Caco-2 (cell line): ENCODE data around the gene KRT85. TPM values are rescaled to one million over a fixed set of nuclear protein-coding genes. Genes with fewer than 3 reads are reported as not detected.

Source experiments
- BruUV-seq: library from RNA; stranded (reverse); fragments of 400-500 nt; replicated peaks from 2 replicates; lab custom pipeline; 2021; lab: Mats Ljungman, UMichigan
- CTCF ChIA-PET: fragments of 300-600 bp; sonication (Branson Sonifier 250); formaldehyde crosslinking; loops from one replicate; lab custom pipeline; 2022; ENCODE audit warnings: antibody characterized with exemption; lab: Charles Lee
- POLR2A ChIA-PET: fragments of 300-600 bp; sonication (Branson Sonifier 250); formaldehyde crosslinking; loops from one replicate; lab custom pipeline; 2022; ENCODE audit warnings: antibody characterized with exemption; lab: Charles Lee
- DNase-seq, 2 experiments: peaks; one replicate each; pipeline versions ENCODE4 v3.0.0 to v3.0.0-alpha.2; 2020 to 2022
- H3K27me3 ChIP-seq: replicated peaks from 2 replicates; pipeline ENCODE4 v1.6.0; 2011; ENCODE audit warnings: low read length; ENCODE audit not compliant: control insufficient read depth, insufficient read depth
- H3K36me3 ChIP-seq: 2 replicates; pipeline ENCODE4 v1.5.1; 2011; ENCODE audit warnings: low read length; ENCODE audit not compliant: control insufficient read depth, insufficient read depth
- H3K4me1 ChIP-seq: fragments of 250-450 bp; sonication (Bioruptor Pico); 2 replicates; pipeline ENCODE4 v1.5.1; 2020; ENCODE audit warnings: mild to moderate bottlenecking
- H3K4me3 ChIP-seq: 2 replicates; pipeline ENCODE4 v1.5.1; 2011; ENCODE audit warnings: low read depth, mild to moderate bottlenecking, control low read depth, low read length
- H3K9me3 ChIP-seq: fragments of 250-450 bp; sonication (Bioruptor Pico); 2 replicates; pipeline ENCODE4 v1.5.1; 2020; ENCODE audit warnings: mild to moderate bottlenecking, moderate library complexity
- H3K27ac Mint-ChIP-seq: one replicate; pipeline ENCODE4 v1.8.0; 2022; ENCODE audit warnings: mixed read lengths; ENCODE audit not compliant: unreplicated experiment
- H3K27me3 Mint-ChIP-seq: one replicate; pipeline ENCODE4 v1.8.0; 2022; ENCODE audit warnings: mixed read lengths; ENCODE audit not compliant: insufficient read depth, unreplicated experiment
- H3K36me3 Mint-ChIP-seq: one replicate; pipeline ENCODE4 v1.8.0; 2022; ENCODE audit warnings: mild to moderate bottlenecking, mixed read lengths; ENCODE audit not compliant: insufficient read depth, unreplicated experiment
- H3K4me1 Mint-ChIP-seq: one replicate; pipeline ENCODE4 v1.8.0; 2022; ENCODE audit warnings: low read depth, mixed read lengths; ENCODE audit not compliant: unreplicated experiment
- H3K4me3 Mint-ChIP-seq: one replicate; pipeline ENCODE4 v1.8.0; 2022; ENCODE audit warnings: mild to moderate bottlenecking, moderate library complexity, mixed read lengths; ENCODE audit not compliant: unreplicated experiment
- H3K9me3 Mint-ChIP-seq: one replicate; pipeline ENCODE4 v1.8.0; 2022; ENCODE audit warnings: mixed read lengths; ENCODE audit not compliant: unreplicated experiment
- intact Hi-C: fragments of 100-400 bp; cut with micrococcal nuclease; formaldehyde crosslinking; loops from one replicate; pipeline ENCODE4 v1.10.0; 2022; ENCODE audit not compliant: unreplicated experiment
- total RNA-seq: library from RNA; stranded (reverse); gene quantifications from 2 replicates; pipeline ENCODE4 v1.2.3, GENCODE V29; 2022
- TF ChIP-seq, protein P1 (sequence below), 2 experiments: fragments of 200-600 bp in 1 of 2; IDR thresholded peaks; 1 replicate in 1 of 2; 2 replicates in 1 of 2; pipeline versions ENCODE4 v1.5.1 to v1.8.0; 2011 to 2022; ENCODE audit warnings: antibody characterized with exemption in 1 of 2, control low read depth in 1 of 2, inconsistent platforms in 1 of 2, low read depth in 1 of 2, low read length in 1 of 2, mild to moderate bottlenecking in 1 of 2, moderate library complexity in 1 of 2; ENCODE audit not compliant: insufficient read depth in 1 of 2, severe bottlenecking in 1 of 2, unreplicated experiment in 1 of 2

Gene KRT85
- total RNA-seq, 1 experiment from 2014 or later: not detected

DNA sequence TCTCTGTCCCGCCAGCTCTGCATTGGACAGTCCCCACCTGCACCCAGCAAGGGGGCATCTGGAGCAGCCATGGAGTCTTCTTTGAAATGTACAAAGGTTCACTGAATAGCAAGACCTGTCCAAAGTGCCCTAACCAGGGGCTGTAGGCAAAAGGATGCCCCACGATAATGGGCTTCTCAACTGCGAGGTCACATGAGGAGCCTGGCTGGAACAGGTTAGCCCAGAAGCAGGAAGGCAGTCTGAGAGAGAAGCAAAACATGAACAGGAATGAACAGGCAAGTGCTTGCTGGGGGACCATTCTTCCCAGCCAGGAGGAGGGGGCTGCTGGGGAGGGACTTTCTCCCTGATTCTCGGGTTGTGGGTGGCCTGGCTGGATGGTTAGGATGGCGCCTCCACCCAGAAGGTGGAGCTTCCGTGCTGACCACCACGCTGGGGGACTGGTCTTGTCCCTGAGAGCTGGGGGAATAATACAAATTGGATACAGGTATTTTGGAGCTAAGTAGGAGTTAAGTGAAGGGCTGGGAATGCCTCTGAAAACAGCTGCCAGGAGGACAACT is 7.1 kb downstream of the KRT85 start:
- ChIA-PET POLR2A (no interaction called here), CTCF (interaction anchor here (1.1 kb wide), 1 partner anchor 12 kb away, joined by 3 read pairs; no protein-coding TSS in a partner anchor)
- Histone ChIP-seq H3K4me3 (no peak overlapping the region), H3K4me1 (no peaks in the 10 kb centered on the region), H3K27me3 (no peaks in the 10 kb centered on the region), H3K9me3 (no peaks in the 10 kb centered on the region), H3K36me3 (no peaks in the 10 kb centered on the region)
- peak in 1 of 2 experiments; percentile 12 for DNase-seq
- no TSS peak for BruUV-seq
- Mint-ChIP-seq H3K4me1 (no peaks in the 10 kb centered on the region), H3K27ac (no peak overlapping the region), H3K36me3 (no peaks in the 10 kb centered on the region), H3K4me3 (no peak overlapping the region), H3K9me3 (no peaks in the 10 kb centered on the region), H3K27me3 (peaks cover 4% of the 10 kb centered on the region)
- intact Hi-C loops: no loop called here
- TF ChIP-seq, protein P1, sequence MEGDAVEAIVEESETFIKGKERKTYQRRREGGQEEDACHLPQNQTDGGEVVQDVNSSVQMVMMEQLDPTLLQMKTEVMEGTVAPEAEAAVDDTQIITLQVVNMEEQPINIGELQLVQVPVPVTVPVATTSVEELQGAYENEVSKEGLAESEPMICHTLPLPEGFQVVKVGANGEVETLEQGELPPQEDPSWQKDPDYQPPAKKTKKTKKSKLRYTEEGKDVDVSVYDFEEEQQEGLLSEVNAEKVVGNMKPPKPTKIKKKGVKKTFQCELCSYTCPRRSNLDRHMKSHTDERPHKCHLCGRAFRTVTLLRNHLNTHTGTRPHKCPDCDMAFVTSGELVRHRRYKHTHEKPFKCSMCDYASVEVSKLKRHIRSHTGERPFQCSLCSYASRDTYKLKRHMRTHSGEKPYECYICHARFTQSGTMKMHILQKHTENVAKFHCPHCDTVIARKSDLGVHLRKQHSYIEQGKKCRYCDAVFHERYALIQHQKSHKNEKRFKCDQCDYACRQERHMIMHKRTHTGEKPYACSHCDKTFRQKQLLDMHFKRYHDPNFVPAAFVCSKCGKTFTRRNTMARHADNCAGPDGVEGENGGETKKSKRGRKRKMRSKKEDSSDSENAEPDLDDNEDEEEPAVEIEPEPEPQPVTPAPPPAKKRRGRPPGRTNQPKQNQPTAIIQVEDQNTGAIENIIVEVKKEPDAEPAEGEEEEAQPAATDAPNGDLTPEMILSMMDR (IDR thresholded peaks at IDR 0.05; ENCODE audit: insufficient read depth in 1 of 2, low read depth in 1 of 2, low read length in 1 of 2, severe bottlenecking in 1 of 2, unreplicated experiment in 1 of 2): no peak

DNA sequence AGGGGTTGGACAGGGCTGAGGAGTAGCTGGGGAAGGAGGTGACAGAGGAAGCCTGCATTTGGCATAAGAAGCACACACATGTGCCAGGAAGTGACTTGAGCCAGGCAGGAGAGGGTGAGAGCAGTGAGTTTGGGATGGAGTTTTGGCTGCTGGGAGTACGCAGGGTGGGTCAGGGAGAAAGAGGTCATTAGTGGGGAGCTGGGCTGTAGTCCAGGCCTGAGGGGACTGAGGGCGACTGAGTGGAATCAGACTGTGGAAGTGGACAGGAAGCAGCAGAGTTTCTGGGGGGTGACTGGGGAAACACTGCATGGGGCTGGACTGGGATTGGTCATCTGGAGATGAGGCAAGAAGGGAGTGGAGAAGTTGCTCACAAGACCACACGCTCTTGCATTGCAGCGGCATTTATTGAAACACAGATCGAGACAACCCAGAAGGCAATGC is 7.6 kb downstream of the KRT85 start:
- no peaks in the 10 kb centered on the region for H3K27me3 ChIP-seq
- BruUV-seq: no TSS peak
- H3K9me3 ChIP-seq: no peaks in the 10 kb centered on the region
- H3K4me1 Mint-ChIP-seq: no peaks in the 10 kb centered on the region
- H3K36me3 Mint-ChIP-seq: no peaks in the 10 kb centered on the region
- H3K9me3 Mint-ChIP-seq: no peaks in the 10 kb centered on the region
- H3K27ac Mint-ChIP-seq: no peak overlapping the region
- no peaks in the 10 kb centered on the region for H3K4me1 ChIP-seq
- POLR2A ChIA-PET: no interaction called here
- no peak overlapping the region for H3K4me3 Mint-ChIP-seq
- H3K27me3 Mint-ChIP-seq: peaks cover 4% of the 10 kb centered on the region
- H3K36me3 ChIP-seq: no peaks in the 10 kb centered on the region
- H3K4me3 ChIP-seq: no peak overlapping the region
- peak in 1 of 2 experiments; percentile 10 for DNase-seq
- TF ChIP-seq, protein P1 (IDR thresholded peaks at IDR 0.05; ENCODE audit: insufficient read depth in 1 of 2, low read depth in 1 of 2, low read length in 1 of 2, severe bottlenecking in 1 of 2, unreplicated experiment in 1 of 2): no peak
- CTCF ChIA-PET: no interaction called here
- intact Hi-C loops: no loop called here

DNA sequence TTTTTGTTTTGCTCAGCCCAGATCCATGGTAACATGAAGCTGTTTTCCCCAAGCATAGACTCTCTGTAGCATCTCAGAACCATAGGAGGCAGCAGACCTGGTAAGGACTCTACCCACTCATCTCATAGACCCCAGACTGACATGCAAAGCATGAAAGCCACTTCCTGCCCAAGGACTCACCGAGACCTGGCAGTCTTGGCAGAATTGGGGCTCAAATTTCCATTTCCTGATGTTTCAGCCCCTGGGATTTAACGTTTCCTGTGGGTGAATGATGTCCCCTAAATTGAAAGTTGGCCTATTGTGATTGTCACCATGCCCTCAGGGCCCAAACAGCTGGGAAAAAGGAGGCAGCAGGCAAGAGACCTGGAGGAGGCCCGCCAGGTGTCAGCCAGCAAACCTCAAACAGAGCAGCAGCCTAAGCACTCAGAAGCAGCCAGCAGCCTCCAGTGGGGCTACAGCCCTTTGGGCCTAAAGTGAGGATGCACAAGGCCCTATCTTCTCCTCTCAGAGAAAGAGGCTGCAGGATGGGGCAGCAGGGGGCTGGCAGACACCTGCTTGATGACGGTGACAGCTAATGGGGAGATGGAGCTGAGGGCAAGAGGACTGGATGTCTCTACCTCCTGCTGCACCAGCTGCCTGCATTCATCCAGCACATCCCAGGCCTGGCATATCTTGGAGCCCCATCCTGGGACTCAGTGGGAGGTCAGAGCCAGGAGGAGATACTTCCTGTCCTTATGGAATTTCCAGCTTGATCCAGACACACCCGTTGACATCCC is 8.5 kb downstream of the KRT85 start:
- H3K9me3 ChIP-seq: no peaks in the 10 kb centered on the region
- Mint-ChIP-seq H3K27ac (no peak overlapping the region), H3K27me3 (peaks cover 4% of the 10 kb centered on the region), H3K36me3 (no peaks in the 10 kb centered on the region), H3K9me3 (no peaks in the 10 kb centered on the region), H3K4me3 (no peak overlapping the region), H3K4me1 (no peaks in the 10 kb centered on the region)
- peak in 1 of 2 experiments; percentile 3 for DNase-seq
- ChIA-PET CTCF (interaction anchor here (0.5 to 1.0 kb wide), 4 partner anchors 10 to 46 kb away, joined by 3 to 4 read pairs (median 3); no protein-coding TSS in a partner anchor), POLR2A (interaction anchor here (0.6 kb wide), 1 partner anchor 1276 kb away, joined by 4 read pairs; no protein-coding TSS in a partner anchor)
- H3K4me1 ChIP-seq: no peaks in the 10 kb centered on the region
- no peaks in the 10 kb centered on the region for H3K27me3 ChIP-seq
- TF ChIP-seq, protein P1 (IDR thresholded peaks at IDR 0.05; ENCODE audit: insufficient read depth in 1 of 2, low read depth in 1 of 2, low read length in 1 of 2, severe bottlenecking in 1 of 2, unreplicated experiment in 1 of 2): no peak
- no peak overlapping the region for H3K4me3 ChIP-seq
- BruUV-seq: no TSS peak
- no peaks in the 10 kb centered on the region for H3K36me3 ChIP-seq
- intact Hi-C loops: no loop called here
